PFSK-1 (cell line): ENCODE results near the gene PLAAT5.

Experiments used
- FOXP2 ChIP-seq: optimal IDR thresholded peaks from 2 replicates; pipeline ENCODE3; 2011; ENCODE audit warnings: borderline replicate concordance, control low read depth, inconsistent platforms; ENCODE audit not compliant: insufficient read depth; ENCODE audit errors: extremely low read length, extremely low read depth
- POLR2AphosphoS5 ChIP-seq: IDR thresholded peaks from 2 replicates; pipeline ENCODE4 v1.6.1; 2012; ENCODE audit warnings: low read depth, mild to moderate bottlenecking, control low read depth, low read length, moderate library complexity
- SIN3A ChIP-seq: IDR thresholded peaks from 2 replicates; pipeline ENCODE4 v1.6.1; 2012; ENCODE audit warnings: mild to moderate bottlenecking, low read length, moderate library complexity, borderline replicate concordance; ENCODE audit not compliant: insufficient read depth
- TAF1 ChIP-seq: IDR thresholded peaks from 2 replicates; pipeline ENCODE4 v1.6.1; 2012; ENCODE audit warnings: low read length, control low read depth, borderline replicate concordance; ENCODE audit not compliant: insufficient read depth
- TF ChIP-seq, protein P1 (sequence below), 2 experiments: IDR thresholded peaks; 2 replicates each; pipeline versions ENCODE4 v1.6.1 to v1.8.0; 2011 to 2012; ENCODE audit warnings: low read depth in 2 of 2, low read length in 2 of 2, control low read depth in 1 of 2, inconsistent platforms in 1 of 2, mild to moderate bottlenecking in 1 of 2, moderate library complexity in 1 of 2; ENCODE audit not compliant: insufficient read depth in 1 of 2

Gene PLAAT5

DNA sequence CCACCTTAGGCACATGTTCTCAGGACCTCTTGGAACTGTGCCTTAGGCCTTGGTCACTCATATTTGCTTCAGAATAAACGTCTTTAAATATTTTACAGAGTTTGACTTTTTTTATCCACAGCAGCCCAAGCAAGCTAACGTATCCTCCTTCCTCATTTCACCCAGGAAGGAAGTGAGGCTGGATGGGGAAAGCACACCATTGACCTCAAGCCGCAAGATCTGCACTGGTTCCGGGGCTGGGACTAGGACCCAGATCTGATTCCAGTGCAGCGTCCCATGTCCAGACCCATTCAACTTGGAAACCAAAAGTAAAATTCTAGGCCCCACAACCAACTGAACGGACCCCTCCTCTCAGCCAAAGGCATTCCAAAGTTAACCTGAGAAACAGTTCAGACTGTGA, 12.5 kb upstream of the PLAAT5 start:
- TF ChIP-seq SIN3A (no peak), TAF1 (no peak), POLR2AphosphoS5 (no peak), FOXP2 (no peak)
- TF ChIP-seq, protein P1, sequence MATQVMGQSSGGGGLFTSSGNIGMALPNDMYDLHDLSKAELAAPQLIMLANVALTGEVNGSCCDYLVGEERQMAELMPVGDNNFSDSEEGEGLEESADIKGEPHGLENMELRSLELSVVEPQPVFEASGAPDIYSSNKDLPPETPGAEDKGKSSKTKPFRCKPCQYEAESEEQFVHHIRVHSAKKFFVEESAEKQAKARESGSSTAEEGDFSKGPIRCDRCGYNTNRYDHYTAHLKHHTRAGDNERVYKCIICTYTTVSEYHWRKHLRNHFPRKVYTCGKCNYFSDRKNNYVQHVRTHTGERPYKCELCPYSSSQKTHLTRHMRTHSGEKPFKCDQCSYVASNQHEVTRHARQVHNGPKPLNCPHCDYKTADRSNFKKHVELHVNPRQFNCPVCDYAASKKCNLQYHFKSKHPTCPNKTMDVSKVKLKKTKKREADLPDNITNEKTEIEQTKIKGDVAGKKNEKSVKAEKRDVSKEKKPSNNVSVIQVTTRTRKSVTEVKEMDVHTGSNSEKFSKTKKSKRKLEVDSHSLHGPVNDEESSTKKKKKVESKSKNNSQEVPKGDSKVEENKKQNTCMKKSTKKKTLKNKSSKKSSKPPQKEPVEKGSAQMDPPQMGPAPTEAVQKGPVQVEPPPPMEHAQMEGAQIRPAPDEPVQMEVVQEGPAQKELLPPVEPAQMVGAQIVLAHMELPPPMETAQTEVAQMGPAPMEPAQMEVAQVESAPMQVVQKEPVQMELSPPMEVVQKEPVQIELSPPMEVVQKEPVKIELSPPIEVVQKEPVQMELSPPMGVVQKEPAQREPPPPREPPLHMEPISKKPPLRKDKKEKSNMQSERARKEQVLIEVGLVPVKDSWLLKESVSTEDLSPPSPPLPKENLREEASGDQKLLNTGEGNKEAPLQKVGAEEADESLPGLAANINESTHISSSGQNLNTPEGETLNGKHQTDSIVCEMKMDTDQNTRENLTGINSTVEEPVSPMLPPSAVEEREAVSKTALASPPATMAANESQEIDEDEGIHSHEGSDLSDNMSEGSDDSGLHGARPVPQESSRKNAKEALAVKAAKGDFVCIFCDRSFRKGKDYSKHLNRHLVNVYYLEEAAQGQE (IDR thresholded peaks at IDR 0.05; ENCODE audit: insufficient read depth in 1 of 2, low read depth in 2 of 2, low read length in 2 of 2) = no peak

DNA sequence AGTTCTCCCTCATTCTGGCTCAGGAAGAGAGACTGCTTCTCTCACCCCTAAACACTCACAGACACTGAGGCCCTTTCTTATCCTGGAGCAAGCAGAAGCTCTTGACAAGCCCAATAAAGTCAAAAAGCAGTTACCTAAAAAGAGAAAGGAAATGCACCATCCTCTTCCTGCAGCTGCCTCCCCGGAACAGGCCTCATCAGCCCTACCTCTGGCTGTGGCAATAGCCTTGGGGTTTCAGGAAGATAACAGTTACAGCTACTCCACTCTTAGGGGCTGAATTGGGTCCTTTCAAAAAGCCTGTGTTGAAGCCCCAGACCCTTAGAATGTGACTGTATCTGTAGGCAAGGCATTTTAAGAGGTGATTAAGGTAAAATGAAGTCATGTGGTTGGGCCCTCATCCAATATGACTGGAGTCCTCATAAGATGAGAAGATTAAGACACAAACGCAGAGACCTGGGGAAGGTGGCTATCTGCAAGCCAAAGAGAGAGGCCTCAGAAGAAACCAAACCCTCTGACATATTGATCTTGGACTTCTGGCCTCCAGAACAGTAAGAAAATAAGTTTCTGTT, 11.4 kb upstream of the PLAAT5 start:
- TF ChIP-seq POLR2AphosphoS5 (no peak), SIN3A (no peak), TAF1 (no peak), FOXP2 (no peak)
- TF ChIP-seq, protein P1 (IDR thresholded peaks at IDR 0.05; ENCODE audit: insufficient read depth in 1 of 2, low read depth in 2 of 2, low read length in 2 of 2) = no peak

DNA sequence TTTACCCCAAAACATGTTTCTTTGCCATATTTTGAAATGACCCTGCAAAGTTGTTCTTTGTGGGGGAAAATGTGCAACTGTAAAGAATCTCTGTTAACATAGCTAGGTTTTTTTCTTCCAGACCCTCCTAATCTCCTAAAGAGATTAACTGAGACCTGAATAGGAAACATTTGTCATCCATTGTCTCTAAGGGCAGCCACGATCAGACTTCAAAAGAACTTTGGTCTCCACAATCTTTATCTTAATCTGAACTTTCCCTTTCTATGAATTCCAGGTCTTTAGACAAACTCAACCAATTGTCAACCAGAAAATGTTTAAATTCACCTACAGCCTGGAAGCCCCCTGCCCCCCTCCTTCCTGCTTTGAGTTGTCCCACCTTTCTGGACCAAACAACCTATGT, 10.3 kb upstream of the PLAAT5 start:
- TF ChIP-seq, protein P1 (IDR thresholded peaks at IDR 0.05; ENCODE audit: insufficient read depth in 1 of 2, low read depth in 2 of 2, low read length in 2 of 2) = no peak
- TF ChIP-seq SIN3A = no peak
- no peak for TF ChIP-seq TAF1

DNA sequence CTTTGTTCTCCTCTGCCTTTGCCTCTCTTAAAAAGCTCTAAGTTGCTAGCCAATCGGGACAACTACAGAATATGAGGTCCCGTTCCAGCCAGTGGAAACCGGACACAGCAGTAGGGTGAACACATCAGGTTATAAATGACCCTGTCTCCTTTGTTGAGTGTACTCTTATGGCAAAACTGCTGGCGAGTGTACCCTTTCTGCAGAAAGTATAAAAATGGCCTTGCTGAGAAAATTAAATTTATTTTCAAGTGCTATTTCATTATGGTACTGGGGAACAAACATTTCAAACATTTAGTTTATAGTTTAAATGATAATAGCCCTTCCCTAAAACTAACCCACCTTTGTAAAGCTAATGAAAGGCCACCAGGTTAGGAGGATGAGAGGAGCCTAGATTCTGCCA, 8.9 kb upstream of the PLAAT5 start:
- no peak for TF ChIP-seq POLR2AphosphoS5
- no peak for TF ChIP-seq FOXP2
- TF ChIP-seq, protein P1 (IDR thresholded peaks at IDR 0.05; ENCODE audit: insufficient read depth in 1 of 2, low read depth in 2 of 2, low read length in 2 of 2) = no peak
- no peak for TF ChIP-seq SIN3A
- TF ChIP-seq TAF1 = no peak

DNA sequence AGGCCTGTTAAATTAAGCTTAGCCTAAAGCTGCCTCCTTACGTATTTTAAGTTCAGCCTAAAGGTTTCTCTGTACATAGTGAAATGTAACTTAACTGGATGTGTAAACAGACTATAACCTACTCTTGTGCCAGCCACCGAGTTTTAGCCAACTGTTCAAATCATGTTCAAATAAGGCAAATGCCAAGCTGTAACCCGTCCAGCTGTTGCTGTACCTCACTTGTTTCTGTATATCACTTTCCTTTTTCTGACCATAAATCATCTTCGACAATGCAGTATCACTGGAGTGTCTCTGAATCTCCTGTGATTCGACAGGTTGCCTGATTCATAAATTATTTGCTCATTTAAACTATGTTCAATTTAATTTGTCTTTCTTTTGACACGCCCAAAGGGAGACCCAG, 4.0 kb upstream of the PLAAT5 start:
- TF ChIP-seq SIN3A (no peak), FOXP2 (no peak), TAF1 (no peak), POLR2AphosphoS5 (no peak)
- TF ChIP-seq, protein P1 (IDR thresholded peaks at IDR 0.05; ENCODE audit: insufficient read depth in 1 of 2, low read depth in 2 of 2, low read length in 2 of 2) = no peak
